RWPE2 (cell line): ENCODE results near the gene FASLG.

Source experiments
- ATAC-seq: fragments of 200-7000 bp; cut with Tn5 transposase; 3 replicates; pipeline ENCODE4 v1.9.1; 2021; ENCODE audit warnings: low read depth
- DNase-seq: peaks from one replicate; pipeline ENCODE4 v3.0.0-alpha.2; 2020; ENCODE audit warnings: low spot score
- H3K27ac ChIP-seq: fragments of 450-650 bp; 2 replicates; pipeline ENCODE4 v1.5.1; 2017; ENCODE audit warnings: mild to moderate bottlenecking; ENCODE audit not compliant: poor library complexity, severe bottlenecking
- H3K27me3 ChIP-seq: fragments of 250-450 bp; sonication (Bioruptor Pico); 2 replicates; pipeline ENCODE4 v1.5.1; 2021; ENCODE audit warnings: mild to moderate bottlenecking, moderate library complexity; ENCODE audit not compliant: insufficient read depth, poor library complexity, severe bottlenecking
- H3K36me3 ChIP-seq: fragments of 250-450 bp; sonication (Bioruptor Pico); 2 replicates; pipeline ENCODE4 v1.5.1; 2020; ENCODE audit warnings: low read depth, mild to moderate bottlenecking, moderate library complexity
- H3K4me1 ChIP-seq: fragments of 250-450 bp; sonication (Bioruptor Pico); 2 replicates; pipeline ENCODE4 v1.5.1; 2021; ENCODE audit warnings: mild to moderate bottlenecking, moderate library complexity; ENCODE audit not compliant: insufficient read depth, poor library complexity, severe bottlenecking
- H3K4me3 ChIP-seq: fragments of 250-450 bp; sonication (Bioruptor Pico); 2 replicates; pipeline ENCODE4 v1.5.1; 2021; ENCODE audit warnings: mild to moderate bottlenecking, moderate library complexity; ENCODE audit not compliant: severe bottlenecking
- H3K9me3 ChIP-seq: fragments of 250-450 bp; sonication (Bioruptor Pico); 2 replicates; pipeline ENCODE4 v1.5.1; 2021; ENCODE audit warnings: mild to moderate bottlenecking, moderate library complexity; ENCODE audit not compliant: severe bottlenecking
- TF ChIP-seq, protein P1 (sequence below): fragments of 450-650 bp; IDR thresholded peaks from one replicate; pipeline ENCODE4 v1.5.1; 2017; ENCODE audit warnings: mild to moderate bottlenecking, moderate library complexity; ENCODE audit not compliant: poor library complexity, severe bottlenecking

FASLG gene

DNA sequence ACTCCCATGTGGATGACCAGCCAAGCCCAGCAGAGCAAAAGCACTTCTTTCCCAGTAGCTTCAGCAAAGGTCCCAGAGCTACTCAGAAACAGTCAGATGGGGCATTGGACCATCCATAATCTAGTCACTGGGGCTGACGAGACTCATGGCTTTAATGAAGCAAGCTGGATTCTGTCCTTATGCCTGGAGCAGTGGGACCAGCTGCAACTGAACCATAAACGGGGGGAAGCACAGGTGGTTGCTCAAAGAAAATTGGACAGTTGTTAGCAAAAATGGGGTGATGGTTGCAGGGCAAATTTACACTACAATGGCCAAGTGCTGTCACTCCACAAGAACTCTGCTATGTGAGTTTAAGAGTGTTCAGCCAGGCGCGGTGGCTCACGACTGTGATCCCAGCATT, 17.4 kb upstream of the FASLG start:
- TF ChIP-seq, protein P1, sequence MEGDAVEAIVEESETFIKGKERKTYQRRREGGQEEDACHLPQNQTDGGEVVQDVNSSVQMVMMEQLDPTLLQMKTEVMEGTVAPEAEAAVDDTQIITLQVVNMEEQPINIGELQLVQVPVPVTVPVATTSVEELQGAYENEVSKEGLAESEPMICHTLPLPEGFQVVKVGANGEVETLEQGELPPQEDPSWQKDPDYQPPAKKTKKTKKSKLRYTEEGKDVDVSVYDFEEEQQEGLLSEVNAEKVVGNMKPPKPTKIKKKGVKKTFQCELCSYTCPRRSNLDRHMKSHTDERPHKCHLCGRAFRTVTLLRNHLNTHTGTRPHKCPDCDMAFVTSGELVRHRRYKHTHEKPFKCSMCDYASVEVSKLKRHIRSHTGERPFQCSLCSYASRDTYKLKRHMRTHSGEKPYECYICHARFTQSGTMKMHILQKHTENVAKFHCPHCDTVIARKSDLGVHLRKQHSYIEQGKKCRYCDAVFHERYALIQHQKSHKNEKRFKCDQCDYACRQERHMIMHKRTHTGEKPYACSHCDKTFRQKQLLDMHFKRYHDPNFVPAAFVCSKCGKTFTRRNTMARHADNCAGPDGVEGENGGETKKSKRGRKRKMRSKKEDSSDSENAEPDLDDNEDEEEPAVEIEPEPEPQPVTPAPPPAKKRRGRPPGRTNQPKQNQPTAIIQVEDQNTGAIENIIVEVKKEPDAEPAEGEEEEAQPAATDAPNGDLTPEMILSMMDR = no peak
- DNase-seq = no peak

DNA sequence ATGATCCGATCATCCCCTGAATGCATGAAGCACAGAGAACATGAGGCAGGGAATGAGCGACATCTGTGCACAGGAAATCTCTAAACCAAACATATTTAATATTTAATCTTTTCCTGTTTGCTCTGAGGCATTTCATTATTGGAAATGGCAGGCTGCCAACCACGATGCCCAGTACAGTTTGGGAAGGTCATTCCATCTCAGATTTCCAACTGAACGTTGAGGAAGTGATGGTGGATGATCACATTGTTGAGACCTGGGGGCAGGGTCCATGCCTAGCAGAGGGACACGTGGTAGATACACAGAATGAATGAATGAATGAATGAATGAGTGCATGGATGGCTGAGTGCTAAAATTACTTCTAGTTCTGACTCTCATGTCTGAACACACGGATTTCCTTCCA, 15.9 kb upstream of the FASLG start:
- no peak overlapping the region for H3K4me3 ChIP-seq
- DNase-seq (no peak), ATAC-seq (no peak)
- H3K27ac ChIP-seq = peak overlapping the region; percentile 60
- H3K4me1 ChIP-seq = peaks cover 39% of the 10 kb centered on the region
- no peaks in the 10 kb centered on the region for H3K9me3 ChIP-seq
- H3K36me3 ChIP-seq = no peaks in the 10 kb centered on the region
- no peaks in the 10 kb centered on the region for H3K27me3 ChIP-seq
- TF ChIP-seq, protein P1 = no peak

More for the DNA sequence above, 17.4 kb upstream of the FASLG start:
- no peak overlapping the region for H3K4me3 ChIP-seq
- H3K27ac ChIP-seq = peak overlapping the region; percentile 60
- no peaks in the 10 kb centered on the region for H3K27me3 ChIP-seq
- H3K4me1 ChIP-seq = peaks cover 51% of the 10 kb centered on the region
- ATAC-seq = no peak
- H3K9me3 ChIP-seq = peaks cover 5% of the 10 kb centered on the region
- H3K36me3 ChIP-seq = no peaks in the 10 kb centered on the region

DNA sequence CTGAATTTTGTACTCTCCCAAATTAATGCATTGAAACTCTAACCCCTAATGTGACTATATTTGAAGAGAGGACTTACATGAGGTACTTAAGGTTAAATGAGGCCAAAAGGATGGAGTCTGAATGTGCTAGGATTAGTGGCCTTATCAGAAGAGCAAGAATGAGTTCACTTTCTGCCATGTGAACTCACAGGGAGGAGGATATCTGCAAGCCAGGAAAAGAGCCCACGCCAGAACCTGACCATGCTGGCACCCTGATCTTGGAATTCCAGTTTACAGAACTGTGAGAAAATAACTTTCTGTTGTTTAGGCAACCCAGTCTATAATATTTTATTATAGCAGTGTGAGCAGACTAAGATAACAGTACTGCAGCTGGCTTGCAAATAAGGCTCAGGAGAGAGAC, 12.2 kb upstream of the FASLG start:
- no peaks in the 10 kb centered on the region for H3K9me3 ChIP-seq
- no peak overlapping the region for H3K4me3 ChIP-seq
- DNase-seq (no peak), ATAC-seq (no peak)
- H3K36me3 ChIP-seq = no peaks in the 10 kb centered on the region
- TF ChIP-seq, protein P1 = no peak
- peaks cover 16% of the 10 kb centered on the region for H3K4me1 ChIP-seq
- H3K27me3 ChIP-seq = no peaks in the 10 kb centered on the region
- no peak overlapping the region for H3K27ac ChIP-seq

DNA sequence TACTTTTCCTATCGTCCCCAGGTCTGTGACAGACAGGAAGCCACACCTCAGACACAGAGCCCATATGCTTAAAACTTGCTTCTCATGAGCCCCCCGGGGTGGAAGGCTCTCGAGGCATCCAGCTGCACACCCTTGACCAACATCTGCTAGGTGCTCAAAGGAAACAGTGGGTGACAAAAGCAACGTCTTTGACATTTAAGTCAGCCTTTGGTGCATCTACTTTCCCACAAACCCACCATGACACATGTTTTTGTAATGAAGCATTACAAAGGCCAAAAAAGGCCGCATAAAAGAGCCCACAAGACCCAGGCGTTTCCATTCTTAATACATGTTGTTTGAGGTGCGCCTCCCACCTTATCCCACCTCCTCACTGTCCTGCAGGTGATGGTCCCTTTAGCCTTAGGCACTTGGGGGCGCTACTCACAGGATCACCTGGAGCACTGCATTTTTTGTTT, 11.8 kb upstream of the FASLG start:
- no peak for ATAC-seq
- Histone ChIP-seq H3K36me3 (no peaks in the 10 kb centered on the region), H3K27me3 (no peaks in the 10 kb centered on the region), H3K4me1 (peaks cover 14% of the 10 kb centered on the region), H3K4me3 (no peak overlapping the region), H3K9me3 (no peaks in the 10 kb centered on the region), H3K27ac (no peak overlapping the region)
- TF ChIP-seq, protein P1 = no peak
- no peak for DNase-seq

DNA sequence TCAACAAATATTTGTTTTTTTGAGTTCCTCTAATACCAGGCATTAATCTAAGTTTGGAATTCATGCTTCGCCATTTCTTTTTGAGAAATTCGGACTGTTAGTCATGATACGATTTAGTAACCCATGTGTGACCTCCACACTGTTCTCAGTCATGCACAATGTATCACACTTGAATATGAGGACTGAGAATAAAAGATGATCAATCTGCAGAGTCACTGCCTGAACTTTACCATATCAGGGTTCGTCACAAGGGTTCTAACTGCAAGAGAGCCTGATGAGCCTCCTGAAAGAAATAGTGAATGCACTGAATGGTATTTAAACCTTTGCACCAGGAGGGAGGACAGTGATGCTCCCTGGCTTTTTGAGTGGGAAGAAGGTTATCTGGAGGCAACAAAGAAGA, 10.9 kb upstream of the FASLG start:
- no peak for ATAC-seq
- no peak for DNase-seq
- TF ChIP-seq, protein P1 = no peak
- Histone ChIP-seq H3K4me3 (no peak overlapping the region), H3K27me3 (no peaks in the 10 kb centered on the region), H3K4me1 (peaks cover 6% of the 10 kb centered on the region), H3K36me3 (no peaks in the 10 kb centered on the region), H3K27ac (no peak overlapping the region), H3K9me3 (no peaks in the 10 kb centered on the region)
